PC-3 (cell line): ENCODE measurements around the gene DCAKD. TPM values are rescaled to one million over a fixed set of nuclear protein-coding genes. Genes with fewer than 3 reads are reported as not detected.

Experiments
- ATAC-seq: fragments of 200-7000 bp; cut with Tn5 transposase; 2 replicates; pipeline ENCODE4 v1.9.1; 2020; ENCODE audit warnings: mild to moderate bottlenecking, moderate library complexity
- BruUV-seq: library from RNA; stranded (reverse); fragments of 400-500 nt; replicated peaks from 2 replicates; lab custom pipeline; 2021; lab: Mats Ljungman, UMichigan
- CTCF ChIA-PET: fragments of 300-600 bp; sonication (Branson Sonifier 250); formaldehyde crosslinking; loops from one replicate; lab custom pipeline; 2022; ENCODE audit warnings: antibody characterized with exemption; lab: Charles Lee
- POLR2A ChIA-PET: fragments of 300-600 bp; sonication (Branson Sonifier 250); formaldehyde crosslinking; loops from one replicate; lab custom pipeline; 2022; ENCODE audit warnings: antibody characterized with exemption; ENCODE audit not compliant: unreplicated experiment; lab: Charles Lee
- DNase-seq: peaks from one replicate; pipeline ENCODE4 v3.0.0-alpha.2; 2015
- H2AFZ ChIP-seq: fragments of 300-600 bp; sonication (generic); 2 replicates; pipeline ENCODE4 v1.6.0; 2016; ENCODE audit warnings: antibody characterized with exemption, low read length
- H3F3A ChIP-seq: fragments of 300-600 bp; sonication (generic); one replicate; pipeline ENCODE4 v1.6.0; 2017; ENCODE audit warnings: antibody characterized with exemption, low read length, control low read depth, mild to moderate bottlenecking; ENCODE audit not compliant: unreplicated experiment
- H3K27ac ChIP-seq: fragments of 300-600 bp; sonication (generic); 2 replicates; pipeline ENCODE4 v1.5.1; 2016; ENCODE audit warnings: mild to moderate bottlenecking, low read length
- H3K27me3 ChIP-seq: fragments of 300-600 bp; sonication (generic); 2 replicates; pipeline ENCODE4 v1.6.1; 2016; ENCODE audit warnings: low read length, mixed read lengths
- H3K36me3 ChIP-seq: fragments of 300-600 bp; sonication (generic); 2 replicates; pipeline ENCODE4 v1.6.1; 2016; ENCODE audit warnings: low read depth, mixed run types, low read length, mixed read lengths
- H3K4me1 ChIP-seq: fragments of 300-600 bp; sonication (generic); 2 replicates; pipeline ENCODE4 v1.5.1; 2016; ENCODE audit warnings: low read length; ENCODE audit not compliant: insufficient read depth
- H3K4me2 ChIP-seq: fragments of 300-600 bp; sonication (generic); 2 replicates; pipeline ENCODE4 v1.6.0; 2016; ENCODE audit warnings: low read length
- H3K4me3 ChIP-seq: fragments of 300-600 bp; sonication (generic); 2 replicates; pipeline ENCODE4 v1.5.1; 2016; ENCODE audit warnings: mild to moderate bottlenecking, low read length, mixed read lengths
- H3K79me2 ChIP-seq: fragments of 300-600 bp; sonication (generic); 2 replicates; pipeline ENCODE4 v1.6.1; 2017; ENCODE audit warnings: low read length, mixed read lengths
- H3K9ac ChIP-seq: fragments of 300-600 bp; sonication (generic); 2 replicates; pipeline ENCODE4 v1.6.0; 2016; ENCODE audit warnings: mild to moderate bottlenecking, low read length
- H3K9me2 ChIP-seq: fragments of 300-600 bp; sonication (generic); replicated peaks from 2 replicates; pipeline ENCODE4 v1.6.1; 2016; ENCODE audit warnings: mixed run types, low read length, mixed read lengths
- H3K9me3 ChIP-seq: fragments of 300-600 bp; sonication (generic); 2 replicates; pipeline ENCODE4 v1.6.1; 2016; ENCODE audit warnings: low read length, mixed read lengths
- H4K20me1 ChIP-seq: fragments of 300-600 bp; sonication (generic); 2 replicates; pipeline ENCODE4 v1.6.1; 2016; ENCODE audit warnings: low read length, mixed read lengths
- CTCF ChIP-seq: fragments of 300-600 bp; sonication (generic); conservative IDR thresholded peaks from 2 replicates; pipeline ENCODE4 v1.5.1; 2017; ENCODE audit warnings: antibody characterized with exemption, low read depth, mild to moderate bottlenecking, low read length
- EZH2 ChIP-seq: fragments of 300-600 bp; sonication (generic); IDR thresholded peaks from one replicate; pipeline ENCODE4 v1.6.1; 2017; ENCODE audit warnings: antibody characterized with exemption, mild to moderate bottlenecking, low read length; ENCODE audit not compliant: unreplicated experiment
- EZH2phosphoT487 ChIP-seq: fragments of 300-600 bp; sonication (generic); IDR thresholded peaks from 2 replicates; pipeline ENCODE4 v1.6.1; 2018; ENCODE audit warnings: mild to moderate bottlenecking, antibody characterized with exemption, low read length, borderline replicate concordance
- intact Hi-C: fragments of 100-400 bp; cut with micrococcal nuclease; formaldehyde crosslinking; loops from 2 replicates; pipeline ENCODE4 v1.9.0; 2023
- total RNA-seq: library from RNA; depleted of rRNA; stranded (reverse); fragments of >200 nt; gene quantifications from 2 replicates; pipeline ENCODE4 v1.2.3, GENCODE V29; 2014

DCAKD gene
- total RNA-seq, 1 experiment from 2014 or later, result 56.2 TPM

- H3K4me2 ChIP-seq, result no peak overlapping the region
- no peaks in the 10 kb centered on the region for H3K9me3 ChIP-seq
- no TSS peak for BruUV-seq
- DNase-seq, result no peak
- H3K9ac ChIP-seq, result no peak overlapping the region
- H3K36me3 ChIP-seq, result no peaks in the 10 kb centered on the region
- H2AFZ ChIP-seq, result no peak overlapping the region
- H3F3A ChIP-seq, result no peaks in the 10 kb centered on the region
- no peaks in the 10 kb centered on the region for H3K4me1 ChIP-seq
- TF ChIP-seq CTCF (no peak), EZH2phosphoT487 (no peak), EZH2 (no peak)
- no peak overlapping the region for H3K4me3 ChIP-seq
- no peak overlapping the region for H3K27ac ChIP-seq
- H3K79me2 ChIP-seq, result no peaks in the 10 kb centered on the region
- POLR2A ChIA-PET, result no interaction called here
- H4K20me1 ChIP-seq, result no peaks in the 10 kb centered on the region
- H3K27me3 ChIP-seq, result no peaks in the 10 kb centered on the region
- CTCF ChIA-PET, result interaction anchor here (0.5 kb wide), 1 partner anchor 11 kb away, joined by 3 read pairs; no protein-coding TSS in a partner anchor
- ATAC-seq, result peak; percentile 22; the same call in 1 of the 2 replicates
- intact Hi-C loops, result no loop called here
- no peaks in the 10 kb centered on the region for H3K9me2 ChIP-seq
Measured at GRCh38 chr17:44997733-44998520, 53.5 kb downstream of the DCAKD start.

DNA sequence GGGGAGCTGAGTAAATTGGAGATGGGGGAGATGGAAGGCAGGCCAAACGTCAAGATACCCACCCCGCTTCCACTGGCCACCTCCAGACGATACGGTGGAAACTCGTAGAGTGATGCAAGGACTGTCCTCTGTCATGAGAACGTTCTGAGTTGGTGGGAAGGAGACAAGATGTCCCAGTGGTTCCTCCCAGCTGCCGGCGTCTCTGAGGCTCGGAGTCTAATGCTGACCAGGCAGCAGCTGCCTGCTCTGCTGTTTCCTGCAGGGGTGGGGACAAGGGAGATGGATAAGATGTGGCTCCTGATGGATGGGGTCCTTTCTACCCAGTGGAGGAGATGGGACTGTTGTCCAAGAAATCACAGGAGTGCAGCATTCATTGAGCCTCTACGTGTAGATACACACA is 55.1 kb downstream of the DCAKD start:
- no peak overlapping the region for H2AFZ ChIP-seq
- H3K9me3 ChIP-seq, result no peaks in the 10 kb centered on the region
- intact Hi-C loops, result no loop called here
- no peaks in the 10 kb centered on the region for H3K36me3 ChIP-seq
- H3K4me2 ChIP-seq, result no peak overlapping the region
- ChIA-PET POLR2A (no interaction called here), CTCF (no interaction called here)
- H3K9me2 ChIP-seq, result no peaks in the 10 kb centered on the region
- no peak overlapping the region for H3K27ac ChIP-seq
- 0 out of 2 replicates have a peak, but pooled peaks cover under 1% of the 10 kb centered on the region for H3K4me1 ChIP-seq
- TF ChIP-seq EZH2 (no peak), EZH2phosphoT487 (no peak), CTCF (no peak)
- DNase-seq, result no peak
- no peaks in the 10 kb centered on the region for H3F3A ChIP-seq
- H4K20me1 ChIP-seq, result no peaks in the 10 kb centered on the region
- no peak for ATAC-seq
- no peaks in the 10 kb centered on the region for H3K27me3 ChIP-seq
- H3K4me3 ChIP-seq, result no peak overlapping the region
- no TSS peak for BruUV-seq
- no peak overlapping the region for H3K9ac ChIP-seq
- no peaks in the 10 kb centered on the region for H3K79me2 ChIP-seq

GRCh38 chr17:44995436-44996001 is 55.9 kb downstream of the DCAKD start:
- Histone ChIP-seq H3K4me3 (no peak overlapping the region), H3K27me3 (no peaks in the 10 kb centered on the region), H3K36me3 (no peaks in the 10 kb centered on the region), H3K27ac (no peak overlapping the region), H3K4me1 (peaks cover 8% of the 10 kb centered on the region; the same call in 1 of the 2 replicates), H3K9me2 (no peaks in the 10 kb centered on the region), H4K20me1 (no peaks in the 10 kb centered on the region), H3K79me2 (no peaks in the 10 kb centered on the region), H3K9ac (no peak overlapping the region), H3F3A (no peaks in the 10 kb centered on the region), H2AFZ (no peak overlapping the region), H3K4me2 (no peak overlapping the region), H3K9me3 (no peaks in the 10 kb centered on the region)
- BruUV-seq, result no TSS peak
- DNase-seq (no peak), ATAC-seq (no peak)
- intact Hi-C loops, result no loop called here
- ChIA-PET CTCF (no interaction called here), POLR2A (no interaction called here)
- TF ChIP-seq EZH2phosphoT487 (no peak), EZH2 (no peak)
